NCI-H1092 (cell line): ENCODE results near the gene RBFOX2.
A peak's percentile ranks its signal among the peaks of the same experiment; 100 is the strongest.

Source experiments
- DNase-seq: peaks from one replicate; lab custom pipeline; 2025; lab: John Stamatoyannopoulos, UW

The RBFOX2 gene

GRCh38 chr22:35973388-35973787, 55.2 kb downstream of the RBFOX2 start:
- no peak for DNase-seq

- no peak for DNase-seq
These were observed 56.1 kb downstream of the RBFOX2 start for GRCh38 chr22:35972559-35972958.

DNA sequence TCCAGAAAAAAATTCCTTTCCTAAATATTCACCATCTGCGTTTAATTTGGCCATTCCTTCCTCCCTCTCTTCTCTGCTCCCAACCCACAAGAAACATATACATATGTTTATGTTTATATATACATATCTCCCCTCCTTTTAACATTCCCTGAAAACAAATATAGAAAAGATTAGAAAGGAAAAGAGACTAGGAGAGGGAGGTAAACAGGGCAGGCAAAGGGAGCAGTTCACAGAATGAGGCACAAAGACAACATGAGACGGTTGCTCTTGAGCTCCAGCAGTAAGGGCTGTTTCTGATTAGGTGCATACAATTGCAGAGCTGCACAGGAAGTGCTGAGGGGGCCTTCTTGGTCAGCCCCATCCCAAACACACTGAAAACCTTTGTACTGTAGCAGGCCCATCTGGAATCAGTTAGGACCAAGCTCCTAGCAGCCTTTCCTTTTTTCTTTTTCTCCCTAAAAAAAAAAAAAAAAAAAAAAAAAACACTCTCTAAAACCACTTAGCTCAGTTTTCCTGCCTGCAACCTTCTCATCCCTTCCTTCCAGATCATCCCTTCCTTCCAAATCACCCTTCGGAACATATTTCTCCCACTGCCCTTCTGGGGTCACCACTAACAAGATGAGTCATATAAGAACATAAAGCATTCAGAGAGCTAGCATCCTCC, 57.0 kb downstream of the RBFOX2 start:
- peak; percentile 41 for DNase-seq

- no peak for DNase-seq
These were observed 57.8 kb downstream of the RBFOX2 start for GRCh38 chr22:35970616-35971455.

- DNase-seq, result no peak
These were observed 61.6 kb downstream of the RBFOX2 start for GRCh38 chr22:35967046-35967397.

GRCh38 chr22:35966314-35967045, 62.1 kb downstream of the RBFOX2 start:
- no peak for DNase-seq

GRCh38 chr22:35963237-35963810, 65.3 kb downstream of the RBFOX2 start:
- DNase-seq, result no peak

- DNase-seq, result peak; percentile 12
These were observed 66.9 kb downstream of the RBFOX2 start for GRCh38 chr22:35961480-35962295.

DNA sequence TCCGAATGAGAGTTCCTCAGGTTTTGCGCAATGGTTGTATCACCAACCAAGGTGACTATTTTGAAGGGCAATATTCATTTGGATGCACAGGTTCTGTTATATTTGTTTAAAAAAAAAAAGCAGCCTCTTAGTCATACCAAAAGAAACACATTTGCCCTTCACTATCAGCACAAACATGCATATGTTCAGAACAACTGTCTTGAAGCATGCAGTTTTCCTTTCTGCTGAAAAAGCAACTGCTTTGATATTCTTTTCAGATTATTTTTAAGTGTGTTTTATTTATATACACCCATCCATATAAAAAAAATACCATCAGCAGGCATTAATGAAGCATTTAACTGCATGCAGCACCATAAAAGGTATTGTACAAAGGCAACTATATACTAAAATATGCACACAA, 67.8 kb downstream of the RBFOX2 start:
- DNase-seq, result no peak

- no peak for DNase-seq
These were observed 69.4 kb downstream of the RBFOX2 start for GRCh38 chr22:35959121-35959800.

DNA sequence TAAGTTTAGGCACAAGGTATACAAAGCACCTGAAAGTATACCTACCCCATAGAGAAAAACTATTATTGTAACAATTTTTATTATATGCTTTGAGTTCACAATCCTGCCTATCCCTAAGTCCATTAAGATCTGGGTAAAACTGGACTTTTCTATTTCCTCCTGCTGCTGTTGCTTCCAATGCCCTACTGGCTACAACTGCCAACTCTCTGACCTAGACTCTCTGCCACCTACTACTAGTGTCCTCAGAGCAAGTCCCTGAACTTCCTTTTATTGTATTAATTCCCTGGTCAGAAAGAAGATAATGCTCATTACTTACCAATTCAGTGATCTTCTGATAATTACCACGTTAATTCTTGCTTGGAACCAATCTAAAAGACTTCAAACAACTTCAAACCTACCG, 70.3 kb downstream of the RBFOX2 start:
- DNase-seq, result no peak

DNA sequence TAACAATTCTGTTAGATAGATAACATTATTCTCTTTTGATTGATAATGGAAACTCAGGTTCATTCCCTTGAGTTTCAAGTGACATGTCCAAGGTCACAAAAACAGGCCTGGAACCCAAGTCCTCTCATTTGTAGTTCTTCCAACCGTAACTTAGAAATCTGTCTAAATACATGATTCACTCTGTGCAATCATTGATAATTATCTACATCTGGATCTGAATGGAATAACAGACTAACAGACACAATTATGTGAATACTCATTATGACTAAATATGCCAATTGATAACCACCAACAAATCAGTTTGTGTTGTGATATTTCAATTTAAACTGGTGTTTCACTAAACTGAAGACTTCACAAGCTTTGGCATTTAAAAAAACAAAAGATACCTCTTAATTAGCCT, 71.0 kb downstream of the RBFOX2 start:
- no peak for DNase-seq

- DNase-seq, result no peak
These were observed 71.8 kb downstream of the RBFOX2 start for GRCh38 chr22:35956850-35957249.

- DNase-seq, result no peak
These were observed 73.1 kb downstream of the RBFOX2 start for GRCh38 chr22:35955546-35955945.

DNA sequence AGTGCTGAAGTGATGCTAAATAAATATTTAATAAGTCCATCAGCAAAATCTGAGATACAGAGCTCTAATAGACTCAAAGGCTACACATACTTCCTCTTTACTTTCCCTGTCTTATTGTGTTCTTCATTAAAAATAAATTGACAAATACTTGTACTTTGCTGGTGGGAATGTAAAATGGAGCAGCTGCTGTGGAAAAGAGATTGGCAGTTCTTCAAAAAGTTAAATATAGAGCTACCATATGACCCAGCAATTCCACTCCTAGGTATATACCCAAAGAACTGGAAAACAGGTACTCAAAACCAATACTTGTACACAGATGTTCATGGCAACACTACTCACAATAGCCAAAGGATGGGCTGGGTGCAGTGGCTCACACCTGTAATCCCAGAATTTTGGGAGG, 76.0 kb downstream of the RBFOX2 start:
- DNase-seq, result no peak

DNA sequence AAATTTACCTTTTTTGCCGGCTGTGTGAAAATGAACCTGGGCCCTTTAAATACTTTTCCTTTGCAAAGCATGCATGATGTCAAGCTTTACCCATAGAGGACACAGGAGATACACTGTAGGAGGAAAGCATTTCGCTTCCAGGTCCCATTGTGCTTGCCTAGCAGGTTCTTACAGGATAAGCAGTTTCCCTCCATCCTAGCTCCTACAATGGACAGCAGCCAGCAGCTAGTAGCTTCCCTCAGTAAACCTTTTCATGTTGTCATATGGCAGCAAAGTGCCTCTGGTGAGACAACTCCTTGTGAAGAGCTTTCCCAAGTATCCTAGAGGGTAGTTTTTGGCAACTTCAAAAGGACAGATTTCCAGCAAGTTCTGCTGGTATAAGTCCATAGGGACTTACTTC, 78.4 kb downstream of the RBFOX2 start:
- DNase-seq, result no peak

DNA sequence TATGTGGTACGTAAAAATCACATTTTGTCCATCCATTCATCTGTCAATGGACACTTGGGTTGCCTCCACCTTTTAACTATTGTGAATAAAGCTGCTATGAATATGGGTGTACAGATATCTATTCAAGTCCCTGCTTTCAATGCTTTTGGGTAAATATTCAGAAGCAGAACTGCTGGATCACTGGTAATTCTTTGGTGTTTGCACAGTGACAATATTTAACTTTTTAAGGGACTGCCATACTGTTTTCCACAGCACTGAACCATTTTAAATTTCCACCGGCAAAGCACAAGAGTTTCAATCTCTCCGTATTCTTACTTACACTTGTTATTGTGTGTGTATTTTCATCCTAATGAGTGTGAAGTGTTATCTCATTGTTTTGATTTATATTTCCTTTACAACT, 79.4 kb downstream of the RBFOX2 start:
- DNase-seq, result no peak

GRCh38 chr22:35947794-35948425, 80.7 kb downstream of the RBFOX2 start:
- no peak for DNase-seq

GRCh38 chr22:35944458-35944857, 84.2 kb downstream of the RBFOX2 start:
- no peak for DNase-seq

DNA sequence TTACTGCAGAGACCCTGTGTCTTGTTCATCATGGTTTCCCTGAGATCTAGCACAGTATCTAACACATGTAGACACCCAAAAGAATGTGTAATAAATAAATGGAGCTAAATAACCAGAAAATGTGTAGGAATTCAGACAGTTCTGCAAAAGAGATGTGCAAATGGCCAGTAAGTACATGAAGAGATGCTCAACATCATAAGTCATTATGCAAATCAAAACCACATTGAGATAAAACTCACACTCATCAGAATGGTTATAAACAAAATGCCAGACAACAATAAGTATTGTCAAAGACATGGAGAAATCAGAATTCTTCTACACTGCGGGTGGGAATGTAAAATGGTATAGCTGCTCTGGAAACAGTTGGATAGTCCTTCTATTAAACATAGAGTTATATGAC, 88.5 kb downstream of the RBFOX2 start:
- no peak for DNase-seq

DNA sequence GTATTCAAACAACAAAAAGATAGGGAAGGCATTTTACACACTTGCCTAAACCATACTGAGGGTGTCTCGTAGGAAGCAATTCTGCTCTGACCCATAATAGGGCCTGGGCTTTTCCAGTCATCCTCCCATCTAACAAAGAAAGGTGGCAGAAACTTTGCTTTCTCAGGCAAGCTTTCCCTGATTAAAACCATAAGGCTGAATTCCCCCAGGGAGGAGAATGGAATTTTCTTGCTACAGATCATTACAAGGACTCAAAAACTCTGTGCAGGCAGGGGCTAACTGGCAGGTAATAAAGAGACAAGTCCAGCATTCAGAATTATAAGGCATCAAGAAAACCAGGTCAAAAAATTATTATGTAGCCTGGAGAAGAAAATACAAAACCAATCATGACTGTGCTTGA, 90.4 kb downstream of the RBFOX2 start:
- no peak for DNase-seq
